ENCODE data around the gene C12orf42.

The C12orf42 gene

GRCh38 chr12:103387385-103387784 lies 108.4 kb downstream of the C12orf42 start:
- Histone ChIP-seq H3K9me3 (ENCODE audit: control insufficient read depth, low read length) (no peaks in the 10 kb centered on the region), H3K27me3 (ENCODE audit: control insufficient read depth, insufficient read depth, low read length) (no peaks in the 10 kb centered on the region), H3K36me3 (ENCODE audit: control insufficient read depth, insufficient read depth, low read length) (no peaks in the 10 kb centered on the region), H3K4me3 (ENCODE audit: low read depth, low read length) (no peak overlapping the region), H2AFZ (no peak overlapping the region), H3K79me2 (no peaks in the 10 kb centered on the region), H3K4me2 (ENCODE audit: low read length) (no peak overlapping the region), H3K4me1 (no peaks in the 10 kb centered on the region), H3K9ac (no peak overlapping the region), H3K27ac (no peak overlapping the region)
- no peak for TF ChIP-seq CTCF (IDR thresholded peaks at IDR 0.05)

DNA sequence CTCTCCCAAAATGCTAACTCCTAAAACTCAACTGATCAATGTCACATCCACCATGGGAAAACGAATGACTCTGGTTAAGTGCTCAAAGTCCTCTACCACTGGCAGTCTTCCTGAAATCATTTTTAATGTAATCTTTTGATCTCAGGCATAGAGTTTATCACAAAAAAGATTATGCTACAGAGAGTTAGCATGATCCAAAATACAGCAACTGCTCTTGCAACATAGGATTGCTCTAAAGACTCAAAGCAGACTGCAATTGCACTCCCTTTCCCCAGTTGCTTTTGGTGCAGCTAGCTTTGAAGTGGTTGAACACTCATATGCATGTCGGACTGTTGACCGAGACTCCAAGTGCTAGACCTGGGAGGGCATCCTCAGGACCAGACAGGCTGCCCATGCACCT lies 109.3 kb downstream of the C12orf42 start:
- no peaks in the 10 kb centered on the region for H3K36me3 ChIP-seq (ENCODE audit: control insufficient read depth, insufficient read depth, low read length)
- TF ChIP-seq CTCF (IDR thresholded peaks at IDR 0.05), result no peak
- H3K27me3 ChIP-seq (ENCODE audit: control insufficient read depth, insufficient read depth, low read length), result no peaks in the 10 kb centered on the region
- H2AFZ ChIP-seq, result no peak overlapping the region
- no peak overlapping the region for H3K4me3 ChIP-seq (ENCODE audit: low read depth, low read length)
- H3K27ac ChIP-seq, result no peak overlapping the region
- H3K9ac ChIP-seq, result no peak overlapping the region
- no peak overlapping the region for H3K4me2 ChIP-seq (ENCODE audit: low read length)
- no peaks in the 10 kb centered on the region for H3K9me3 ChIP-seq (ENCODE audit: control insufficient read depth, low read length)
- H3K79me2 ChIP-seq, result no peaks in the 10 kb centered on the region
- no peaks in the 10 kb centered on the region for H3K4me1 ChIP-seq

DNA sequence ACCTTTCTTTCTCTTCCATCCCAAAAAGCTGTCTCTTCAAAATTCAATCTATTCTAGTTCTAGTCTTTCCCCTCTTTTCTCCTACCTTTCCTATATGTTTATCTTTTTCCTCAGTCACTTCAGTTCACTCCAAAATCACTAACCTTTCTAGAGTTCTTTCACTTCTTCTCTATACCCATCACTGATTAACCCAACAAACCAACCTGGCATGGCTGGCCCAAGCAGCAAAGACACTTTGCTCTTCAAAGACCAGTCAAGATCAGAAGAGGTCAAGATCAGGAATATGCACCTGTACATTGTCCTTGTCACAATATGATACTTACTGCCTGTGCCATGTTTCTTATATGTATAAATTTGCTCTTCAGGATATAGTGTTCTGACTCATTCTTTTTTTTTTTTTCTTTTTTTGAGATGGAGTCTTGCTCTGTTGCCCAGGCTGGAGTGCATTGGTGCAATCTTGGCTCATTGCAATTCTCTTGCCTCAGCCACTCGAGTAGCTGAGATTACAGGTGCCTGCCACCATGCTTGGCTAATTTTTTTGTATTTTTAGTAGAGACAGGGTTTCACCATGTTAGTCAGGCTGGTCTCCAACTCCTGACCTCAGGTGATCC lies 112.9 kb downstream of the C12orf42 start:
- Histone ChIP-seq H3K4me2 (ENCODE audit: low read length) (no peak overlapping the region), H3K9me3 (ENCODE audit: control insufficient read depth, low read length) (no peaks in the 10 kb centered on the region), H3K4me1 (no peaks in the 10 kb centered on the region), H2AFZ (no peak overlapping the region), H3K9ac (no peak overlapping the region), H3K27me3 (ENCODE audit: control insufficient read depth, insufficient read depth, low read length) (no peaks in the 10 kb centered on the region), H3K79me2 (no peaks in the 10 kb centered on the region), H3K4me3 (ENCODE audit: low read depth, low read length) (no peak overlapping the region), H3K36me3 (ENCODE audit: control insufficient read depth, insufficient read depth, low read length) (no peaks in the 10 kb centered on the region), H3K27ac (no peak overlapping the region)
- TF ChIP-seq CTCF (IDR thresholded peaks at IDR 0.05), result no peak

GRCh38 chr12:103382119-103382518 lies 113.6 kb downstream of the C12orf42 start:
- Histone ChIP-seq H3K9ac (no peak overlapping the region), H3K4me2 (ENCODE audit: low read length) (no peak overlapping the region), H3K27me3 (ENCODE audit: control insufficient read depth, insufficient read depth, low read length) (no peaks in the 10 kb centered on the region), H2AFZ (no peak overlapping the region), H3K36me3 (ENCODE audit: control insufficient read depth, insufficient read depth, low read length) (no peaks in the 10 kb centered on the region), H3K4me3 (ENCODE audit: low read depth, low read length) (no peak overlapping the region), H3K9me3 (ENCODE audit: control insufficient read depth, low read length) (no peaks in the 10 kb centered on the region), H3K27ac (no peak overlapping the region), H3K4me1 (no peaks in the 10 kb centered on the region), H3K79me2 (no peaks in the 10 kb centered on the region)
- TF ChIP-seq CTCF (IDR thresholded peaks at IDR 0.05), result no peak

DNA sequence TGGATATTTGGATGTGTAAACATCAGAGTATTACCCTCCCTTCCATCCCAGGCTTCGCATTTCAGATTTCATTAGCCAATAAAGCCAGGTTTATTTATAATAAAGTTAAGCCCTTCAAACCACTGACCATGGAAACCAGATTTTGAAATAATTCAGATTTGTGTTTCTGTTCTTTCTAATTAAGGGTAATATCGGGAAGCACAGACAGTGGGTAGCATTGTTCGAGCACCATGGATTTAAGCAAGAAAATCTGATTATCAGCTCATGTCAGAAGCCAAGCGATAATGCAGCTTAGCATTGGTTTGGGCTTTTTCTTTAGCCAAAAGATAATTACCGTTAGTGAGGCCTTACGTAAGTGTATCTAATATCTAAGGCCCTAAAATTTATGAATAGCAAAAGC lies 116.1 kb downstream of the C12orf42 start:
- Histone ChIP-seq H3K27me3 (ENCODE audit: control insufficient read depth, insufficient read depth, low read length) (no peaks in the 10 kb centered on the region), H3K4me3 (ENCODE audit: low read depth, low read length) (no peak overlapping the region), H3K4me1 (no peaks in the 10 kb centered on the region), H3K4me2 (ENCODE audit: low read length) (no peak overlapping the region), H3K27ac (no peak overlapping the region), H2AFZ (no peak overlapping the region), H3K79me2 (no peaks in the 10 kb centered on the region), H3K36me3 (ENCODE audit: control insufficient read depth, insufficient read depth, low read length) (no peaks in the 10 kb centered on the region), H3K9ac (no peak overlapping the region), H3K9me3 (ENCODE audit: control insufficient read depth, low read length) (no peaks in the 10 kb centered on the region)
- no peak for TF ChIP-seq CTCF (IDR thresholded peaks at IDR 0.05)

Data from parathyroid adenoma (tissue), 2 donors.